ENCODE measurements around the gene SLC24A3.
A peak's percentile ranks its signal among the peaks of the same experiment; 100 is the strongest.

Gene SLC24A3

DNA sequence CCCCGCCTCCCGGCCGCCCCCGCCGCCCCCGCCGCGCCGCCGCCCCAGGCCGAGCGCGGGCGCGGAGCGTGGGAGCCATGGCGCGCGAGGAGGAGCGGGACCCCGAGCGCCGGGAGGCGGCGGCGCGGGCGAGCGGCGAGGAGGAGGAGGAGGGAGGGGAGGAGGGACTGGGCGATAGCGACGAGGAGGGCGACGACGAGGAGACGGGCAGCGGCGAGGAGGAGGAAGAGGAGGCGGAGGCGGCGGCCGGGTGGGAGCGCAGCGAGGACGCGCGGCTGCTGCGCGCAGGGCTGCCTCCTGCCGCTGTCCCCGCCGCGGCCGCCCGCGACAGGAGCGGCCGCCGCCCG, at the start of gene SLC24A3:
TSS of gene SLC24A3 (plus strand) at position 174 of the 347 bp plus-strand sequence.
- DNase-seq (ENCODE audit: low spot score) = no peak

DNA sequence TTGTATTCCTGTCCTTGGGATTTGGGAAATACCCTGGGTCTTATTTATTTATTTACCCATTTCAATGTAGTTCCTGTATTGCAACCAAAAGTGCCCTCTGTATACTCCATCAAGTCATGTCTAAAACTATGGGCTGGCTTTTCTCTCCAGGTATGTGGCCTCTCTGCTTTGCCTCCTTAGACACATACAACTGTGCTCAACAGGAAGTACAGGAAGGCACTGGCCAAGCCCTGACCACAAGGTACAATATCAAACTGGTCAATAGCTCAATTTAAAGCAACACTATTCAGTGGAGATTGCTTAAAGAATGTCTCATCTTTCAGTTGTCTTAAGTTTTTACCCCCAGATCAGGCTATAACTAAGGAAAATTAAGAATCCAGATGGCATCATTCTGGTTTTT, 42.3 kb upstream of the SLC24A3 start:
- DNase-seq (ENCODE audit: low spot score) = no peak

DNA sequence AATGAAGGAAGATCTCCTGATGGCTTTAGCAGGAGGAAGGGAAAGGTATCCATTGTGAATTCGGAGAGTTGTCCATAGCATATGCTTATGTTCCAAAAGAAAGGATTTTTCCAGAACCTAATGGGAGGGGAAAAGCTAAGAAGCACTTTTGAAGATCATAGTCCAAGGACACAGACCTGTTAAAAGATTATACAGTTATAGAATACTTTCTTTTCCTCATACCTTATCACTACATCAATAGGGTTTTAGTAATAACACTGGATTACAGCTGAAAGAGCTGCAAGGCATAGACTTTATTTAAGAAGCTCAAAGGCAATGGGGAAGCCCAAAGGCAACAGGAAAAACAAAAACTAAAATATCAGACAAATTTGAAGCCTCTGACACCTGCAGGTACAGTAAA, 39.8 kb upstream of the SLC24A3 start:
- DNase-seq (ENCODE audit: low spot score) = no peak

DNA sequence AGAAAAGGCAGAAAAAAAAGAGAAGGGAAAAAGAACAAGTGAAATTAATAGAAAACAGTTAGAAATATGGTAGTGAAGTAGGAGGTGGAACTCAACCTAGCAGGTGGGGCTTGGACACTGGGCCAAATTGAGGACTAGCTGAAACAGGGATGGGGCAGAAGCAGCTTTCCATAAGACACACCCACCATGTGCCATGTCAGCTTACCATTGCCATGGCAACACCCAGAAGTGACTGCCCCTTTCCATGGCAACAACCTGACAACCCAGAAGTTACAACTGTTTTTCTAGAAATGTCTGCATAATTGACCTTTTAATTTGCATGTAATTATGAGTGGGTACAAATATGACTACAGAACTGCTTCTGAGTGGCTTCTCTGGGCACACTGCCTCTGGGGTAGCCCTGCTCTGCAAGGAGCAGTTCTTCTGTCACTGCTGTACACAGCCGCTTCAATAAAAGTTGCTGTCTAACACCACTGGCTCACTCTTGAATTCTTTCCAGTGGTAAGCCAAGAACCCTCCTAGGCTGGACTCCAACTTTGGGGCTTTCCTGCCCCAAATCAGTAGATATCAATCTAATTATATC, 35.9 kb upstream of the SLC24A3 start:
- no peak for DNase-seq (ENCODE audit: low spot score)

DNA sequence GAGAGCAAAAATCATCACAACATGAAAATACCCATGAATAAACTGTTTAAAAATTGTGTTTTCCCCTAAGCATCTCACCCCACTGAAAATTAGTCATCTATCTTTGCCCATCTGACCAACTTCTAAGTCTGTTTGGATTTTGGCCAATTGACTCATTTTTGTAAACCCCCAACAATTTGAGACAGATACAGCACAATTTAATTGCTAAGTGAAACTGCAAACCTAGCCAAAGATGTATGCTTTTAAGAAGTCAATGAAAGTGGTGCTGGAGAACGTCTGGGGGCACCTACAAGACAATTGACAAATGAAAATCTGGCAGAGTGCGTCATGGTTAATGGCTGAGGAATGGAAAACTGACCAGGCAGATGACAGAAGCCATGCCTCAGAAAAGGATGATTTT, 30.9 kb upstream of the SLC24A3 start:
- DNase-seq (ENCODE audit: low spot score) = no peak

DNA sequence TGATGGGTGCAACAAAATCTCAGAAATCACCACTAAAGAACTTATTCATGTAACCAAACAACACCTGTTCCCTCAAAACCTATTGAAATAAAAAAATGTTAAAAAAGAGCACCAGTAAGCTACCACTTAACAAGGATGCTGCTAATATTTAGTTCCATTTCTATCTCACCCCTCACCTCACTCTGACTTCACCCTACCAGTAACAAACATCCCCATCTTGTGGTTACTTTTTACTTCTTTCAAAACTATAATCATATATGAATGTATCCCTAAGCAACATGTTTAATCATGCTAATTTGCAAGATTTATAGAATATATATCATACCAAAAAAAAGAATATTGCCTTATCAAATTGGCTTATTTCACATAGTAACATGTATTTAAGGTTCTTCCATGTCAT, 27.4 kb upstream of the SLC24A3 start:
- DNase-seq (ENCODE audit: low spot score) = no peak

DNA sequence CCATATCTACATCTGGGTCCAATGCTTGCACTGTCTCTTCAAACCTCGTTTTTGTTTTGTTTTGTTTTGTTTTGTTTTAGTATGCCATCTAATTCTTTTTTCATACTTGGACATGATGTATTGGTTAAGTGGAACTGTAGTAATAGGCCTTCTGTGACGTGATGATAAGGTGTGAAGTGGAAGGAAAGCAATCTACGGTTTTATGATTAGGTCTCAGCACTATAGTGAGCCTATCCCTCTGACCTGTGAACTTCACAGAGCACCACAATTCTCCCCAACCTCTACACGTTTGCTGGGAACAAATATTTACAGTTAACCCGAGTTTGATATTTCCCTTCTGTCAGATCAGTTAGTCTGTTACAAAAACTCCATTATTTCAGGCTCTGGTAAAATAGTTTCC, 19.1 kb upstream of the SLC24A3 start:
- no peak for DNase-seq (ENCODE audit: low spot score)

DNA sequence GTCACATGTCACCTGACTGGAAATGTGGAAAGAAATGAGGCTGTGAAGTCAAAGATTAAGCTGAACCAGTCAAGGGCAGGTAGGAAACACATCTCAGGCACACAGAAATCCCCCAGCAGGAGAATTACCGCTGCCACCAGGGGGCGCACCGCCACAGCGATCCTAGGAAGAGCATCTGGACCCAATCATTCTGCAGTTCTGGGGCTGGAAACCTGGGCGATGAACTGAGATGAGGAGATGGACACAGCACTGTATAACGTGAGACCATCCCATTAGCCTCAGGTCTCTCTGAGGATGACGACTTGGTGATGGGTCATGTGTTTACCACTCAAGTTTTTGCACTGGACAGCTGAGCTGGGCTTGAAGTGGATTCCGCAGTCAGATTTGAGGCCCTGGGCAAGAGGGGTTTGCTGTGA, 6.5 kb upstream of the SLC24A3 start:
- DNase-seq (ENCODE audit: low spot score) = peak; percentile 75

DNA sequence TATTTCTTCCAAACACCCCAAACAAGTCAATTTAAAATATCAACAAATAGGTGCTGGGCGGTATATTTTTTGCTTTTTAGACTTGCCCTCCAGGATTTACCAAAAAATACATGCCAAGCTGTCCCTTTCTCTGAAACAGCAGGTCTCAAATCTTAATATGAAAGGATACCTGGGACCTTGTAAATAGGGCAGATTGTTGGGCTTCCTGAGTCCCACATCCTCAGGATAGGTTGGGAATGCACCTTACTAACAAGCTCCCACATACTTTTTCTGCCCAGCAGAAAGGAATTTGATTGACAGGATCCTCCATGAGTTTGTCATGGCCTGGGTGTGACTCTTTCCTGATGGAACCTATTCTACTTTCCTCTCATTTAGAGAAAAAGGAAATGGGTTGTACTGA, 4.9 kb upstream of the SLC24A3 start:
- DNase-seq (ENCODE audit: low spot score) = no peak

DNA sequence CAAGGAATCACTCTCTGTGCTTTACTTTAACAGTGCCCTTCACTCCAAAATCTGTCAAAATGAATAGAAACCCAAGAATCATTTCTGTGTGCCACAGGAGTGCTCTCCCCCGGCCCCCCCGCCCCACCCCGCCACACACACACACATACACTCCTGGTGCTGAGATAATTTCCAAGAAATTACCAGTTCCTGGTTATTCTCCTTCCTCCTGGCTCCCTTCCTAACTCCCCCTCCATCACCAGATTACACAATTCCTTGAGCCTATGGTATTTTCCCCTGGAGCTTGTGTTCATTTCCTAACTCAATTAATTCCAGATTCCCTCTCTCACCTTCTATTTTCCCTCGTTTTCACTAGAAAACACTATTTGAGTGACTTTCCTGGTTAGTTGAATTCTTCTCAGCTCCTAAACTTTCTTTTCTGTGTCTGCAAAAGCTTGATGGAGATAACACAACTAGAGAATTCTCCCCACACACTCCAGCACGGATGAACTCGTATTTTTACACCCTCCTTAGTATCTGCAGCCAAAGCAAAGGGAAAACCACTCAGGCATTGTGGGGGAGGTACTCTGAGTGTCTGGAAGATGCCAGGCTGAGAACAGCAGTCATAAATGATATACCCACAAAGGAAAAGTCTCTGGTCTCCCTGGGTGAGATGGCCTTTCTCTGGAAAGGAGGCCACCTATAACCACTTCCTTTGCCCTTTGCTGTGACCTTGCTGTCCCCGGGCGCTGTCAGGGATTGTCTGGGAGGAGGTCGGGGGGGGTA, 1.9 kb upstream of the SLC24A3 start:
- no peak for DNase-seq (ENCODE audit: low spot score)

DNA sequence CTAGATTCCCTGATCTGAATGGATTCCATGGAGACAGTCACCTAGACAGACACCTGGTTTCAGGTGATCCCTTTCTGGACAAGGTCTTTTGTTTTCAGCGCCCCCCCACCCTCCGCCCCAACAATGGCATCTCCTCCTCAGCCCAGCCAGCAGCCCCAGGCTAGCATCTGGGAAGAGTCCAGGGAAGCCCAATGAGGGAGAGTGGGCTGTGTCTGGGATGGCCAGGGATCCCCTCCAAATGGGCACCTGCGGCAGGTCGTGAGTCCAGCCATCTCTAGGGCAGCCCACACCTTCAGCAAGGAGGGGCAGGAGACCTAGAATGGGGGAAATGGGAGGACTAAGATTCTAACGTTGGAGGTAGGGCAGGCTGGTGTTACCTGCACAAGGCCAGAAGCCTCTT, 1.2 kb upstream of the SLC24A3 start:
- DNase-seq (ENCODE audit: low spot score) = no peak

DNA sequence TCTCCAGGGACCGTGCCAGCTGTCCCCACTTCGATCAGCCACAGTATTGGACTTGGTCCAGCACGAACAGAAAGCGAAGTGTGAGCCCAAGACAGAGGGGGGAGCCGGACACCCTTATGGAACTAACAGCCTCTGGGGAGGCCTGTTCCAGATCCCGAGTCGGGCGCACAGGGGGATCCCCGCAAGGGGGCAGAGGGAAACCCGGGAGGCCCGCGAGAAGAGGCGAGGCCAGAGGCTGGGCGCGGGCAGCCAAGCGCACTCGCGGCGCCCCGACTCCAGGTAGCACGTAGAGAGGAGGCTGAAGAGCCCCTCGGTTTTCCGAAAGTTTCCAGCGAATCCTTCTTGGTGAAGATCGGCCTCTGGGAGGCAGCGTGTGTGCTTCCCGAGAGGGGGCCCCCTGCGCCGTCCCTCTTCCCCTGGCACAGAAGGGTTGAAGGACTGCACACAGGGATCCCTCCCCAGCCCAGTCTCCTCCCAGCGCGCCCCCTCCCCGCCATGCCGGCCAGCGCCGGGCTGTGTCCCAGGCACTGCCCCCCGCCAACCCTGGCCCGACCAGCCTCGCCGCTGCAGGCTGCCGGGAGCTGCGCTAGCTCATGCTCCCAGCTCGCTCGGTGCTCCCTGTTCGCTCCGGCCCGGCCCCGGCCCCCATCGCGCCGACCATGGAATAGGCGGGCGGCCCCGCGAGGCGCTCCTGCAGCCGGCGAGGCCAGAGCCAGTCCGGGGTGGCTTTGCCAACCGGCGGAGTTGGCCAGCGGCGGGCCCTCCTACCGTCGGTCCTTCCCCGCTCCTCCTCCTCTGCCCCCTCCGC, 577 bp upstream of the SLC24A3 start:
- no peak for DNase-seq (ENCODE audit: low spot score)

DNA sequence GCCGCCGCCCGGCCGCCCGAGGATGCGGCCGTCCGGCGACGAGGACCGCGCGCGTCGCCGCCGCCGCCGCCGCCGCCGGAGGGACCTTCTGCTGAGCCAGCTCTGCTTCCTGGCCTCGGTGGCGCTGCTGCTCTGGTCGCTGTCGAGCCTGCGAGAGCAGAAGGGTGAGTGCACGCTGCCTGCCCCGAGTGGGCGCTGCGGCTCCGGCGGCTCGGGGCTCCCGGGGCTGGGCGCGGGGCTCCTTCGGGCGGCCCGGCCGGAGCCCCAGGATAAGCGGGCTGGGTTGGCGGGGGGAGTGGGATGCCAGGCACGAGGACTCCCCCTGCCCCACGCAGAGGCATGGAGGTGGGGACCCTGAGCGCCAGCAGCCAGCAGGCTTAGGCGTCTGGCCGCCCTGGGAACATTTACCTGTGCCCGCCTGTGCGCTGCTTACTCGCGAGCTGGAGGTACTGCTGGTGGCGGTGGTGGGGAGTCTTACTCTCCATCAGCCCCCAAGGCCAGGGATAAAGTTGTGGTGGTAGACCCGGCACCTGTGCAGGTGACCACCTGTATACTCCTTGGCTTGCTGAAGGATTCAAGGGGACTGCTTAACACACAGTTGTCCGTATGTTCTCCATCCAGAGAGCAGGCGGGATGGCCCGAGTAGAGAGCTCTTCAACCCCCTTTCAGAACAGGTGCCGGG, 520 bp downstream of the SLC24A3 start:
- DNase-seq (ENCODE audit: low spot score) = no peak

DNA sequence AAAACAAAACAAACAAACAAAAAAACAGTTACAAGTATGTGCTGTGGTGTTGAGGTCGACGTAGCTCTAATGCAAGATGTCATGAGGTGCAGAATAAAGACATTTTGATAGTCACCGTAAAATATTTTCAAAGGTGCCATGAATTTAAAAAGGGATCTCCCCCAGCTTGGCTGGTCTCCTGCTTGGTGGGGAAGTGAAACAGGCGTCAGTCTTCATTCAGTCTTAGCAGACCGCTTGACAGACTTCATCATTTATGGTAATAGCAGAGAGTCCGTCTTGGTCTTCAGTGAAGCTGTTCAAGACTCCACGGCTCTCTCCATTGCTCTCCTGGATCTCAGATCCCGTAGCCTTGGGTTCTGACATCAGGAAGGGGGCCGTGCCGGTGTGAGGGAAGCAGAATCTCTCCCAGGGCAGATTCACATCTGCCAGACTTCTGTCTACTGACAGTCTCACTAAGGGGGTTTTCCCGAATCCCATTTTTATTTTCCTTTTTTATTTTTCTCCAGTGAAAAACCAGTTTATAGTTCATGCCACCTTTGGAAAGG, 1.6 kb downstream of the SLC24A3 start:
- DNase-seq (ENCODE audit: low spot score) = no peak

DNA sequence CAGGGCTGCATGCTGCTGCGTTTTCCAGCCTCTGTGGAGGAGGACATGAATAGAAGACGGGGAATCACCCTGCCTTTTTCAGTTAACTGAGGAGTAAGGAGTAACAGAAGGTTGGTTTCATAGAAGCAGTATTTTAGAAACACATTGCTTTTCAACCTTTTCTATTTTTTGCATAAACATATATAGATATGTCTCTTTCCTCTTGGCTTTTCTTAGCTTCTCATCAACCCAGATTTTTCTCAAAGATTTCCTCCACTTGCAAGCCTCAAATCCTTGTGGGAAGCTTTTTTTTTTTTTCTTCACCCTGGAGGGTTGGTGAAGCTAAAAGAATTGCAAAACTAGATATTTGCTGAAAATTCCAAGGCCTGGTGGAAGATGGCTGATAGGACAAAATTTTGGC, 6.0 kb downstream of the SLC24A3 start:
- no peak for DNase-seq (ENCODE audit: low spot score)

DNA sequence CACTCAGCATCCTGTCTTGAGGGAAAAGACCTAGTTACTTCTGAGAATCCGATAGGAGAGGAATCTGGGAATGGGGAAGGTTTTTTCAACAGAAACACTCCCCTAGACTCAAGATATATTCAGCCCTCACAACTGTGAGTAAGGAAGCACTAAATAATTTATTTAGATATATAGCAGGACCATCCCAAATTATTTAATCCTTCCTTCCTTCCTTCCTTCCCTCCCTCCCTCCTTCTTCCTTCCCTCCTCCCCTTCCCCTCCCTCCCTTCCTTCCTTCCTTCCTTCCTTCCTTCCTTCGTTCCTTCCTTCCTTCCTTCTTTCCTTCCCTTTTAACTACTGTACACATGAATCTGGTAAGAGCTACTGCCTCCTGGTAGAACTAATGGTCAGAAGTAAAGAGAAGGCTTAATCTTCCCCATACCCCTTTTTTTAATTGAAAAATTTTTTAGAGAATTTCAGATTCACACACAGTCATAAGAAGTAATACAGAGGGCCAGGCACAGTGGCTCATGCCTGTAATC, 10.1 kb downstream of the SLC24A3 start:
- no peak for DNase-seq (ENCODE audit: low spot score)

DNA sequence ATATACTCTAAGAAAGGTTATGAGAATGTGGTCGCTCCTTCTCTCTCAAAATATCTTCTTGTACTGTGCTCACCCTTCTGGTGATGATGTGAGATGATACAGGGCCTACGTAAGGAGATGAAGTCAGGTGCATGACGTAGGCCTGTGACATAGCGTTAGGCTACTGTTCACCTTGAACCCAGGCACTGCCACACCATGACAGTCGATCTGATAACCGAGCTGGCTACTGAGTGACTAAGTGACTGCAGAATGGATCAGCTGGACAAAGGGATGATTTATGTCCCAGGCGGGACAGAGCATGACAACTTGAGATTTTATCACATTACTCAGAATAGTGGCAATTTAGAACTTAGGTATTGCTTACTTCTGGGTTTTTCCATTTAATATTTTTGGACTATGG, 11.2 kb downstream of the SLC24A3 start:
- no peak for DNase-seq (ENCODE audit: low spot score)

DNA sequence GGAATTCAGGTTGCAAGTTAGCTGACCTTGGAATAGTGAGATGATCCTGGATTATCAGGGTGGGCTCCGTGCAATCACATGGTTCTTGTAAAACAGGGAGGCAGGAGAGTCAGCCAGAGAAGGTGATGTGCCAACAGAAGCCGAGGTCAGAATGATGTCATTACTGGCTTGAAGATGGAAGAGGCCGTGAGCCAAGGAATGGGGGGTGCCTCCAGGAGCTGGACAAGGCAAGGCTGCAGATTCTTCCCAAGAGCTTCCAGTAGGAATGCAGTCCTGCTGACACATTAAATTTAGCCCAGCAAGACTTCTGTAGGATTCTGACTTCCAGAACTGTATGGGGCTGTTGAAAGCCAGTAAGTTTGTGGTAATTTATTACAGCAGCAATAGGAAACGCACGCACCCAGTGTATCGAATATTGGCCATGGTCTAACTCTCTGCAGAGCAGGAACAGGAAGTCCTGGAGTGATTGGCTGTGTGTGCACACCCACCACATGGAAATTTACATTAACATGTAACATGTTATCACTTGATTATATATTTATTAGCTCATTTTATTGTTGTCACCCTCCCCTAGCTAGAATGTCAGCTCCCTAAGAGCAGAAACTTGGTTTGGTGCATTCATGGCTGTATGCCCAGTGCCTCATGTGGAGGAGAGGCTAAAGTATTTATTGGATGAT, 19.1 kb downstream of the SLC24A3 start:
- no peak for DNase-seq (ENCODE audit: low spot score)

DNA sequence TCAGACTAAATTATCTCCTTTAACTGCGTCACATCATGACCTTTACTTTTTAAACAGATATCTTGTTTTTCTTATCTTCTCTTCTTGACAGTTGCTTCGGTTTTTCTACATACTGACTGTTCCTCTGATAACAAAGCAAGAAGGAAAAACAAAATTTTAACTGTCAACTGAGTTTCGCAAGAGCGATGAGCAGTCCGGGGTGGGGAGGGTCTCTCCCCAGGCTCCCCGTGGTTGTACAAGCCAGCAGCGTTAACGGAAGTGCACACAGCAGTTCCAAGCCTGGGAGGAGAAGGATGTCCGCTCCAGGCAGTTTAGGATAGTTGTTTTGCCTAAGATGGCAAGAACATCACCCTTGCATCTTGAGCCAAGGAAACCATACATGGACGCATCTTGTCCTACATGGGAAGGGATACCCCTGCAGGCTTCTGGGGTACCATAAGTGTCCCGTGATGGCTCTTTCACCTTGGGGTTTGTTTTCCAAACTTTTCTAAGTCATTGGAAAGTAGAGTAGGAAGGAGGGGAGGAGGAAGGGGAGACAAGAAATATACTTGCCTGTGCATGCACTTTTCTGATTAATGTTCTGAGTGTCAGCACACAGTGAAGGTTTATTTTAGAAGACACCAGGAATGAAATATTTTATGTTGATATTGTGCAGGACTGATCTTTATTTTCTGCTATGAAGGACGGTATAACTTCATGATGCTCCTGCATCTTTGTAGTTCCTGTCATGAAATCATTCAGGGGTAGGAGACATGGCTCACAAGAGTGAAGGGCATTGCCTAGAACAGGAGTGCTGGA, 20.8 kb downstream of the SLC24A3 start:
- no peak for DNase-seq (ENCODE audit: low spot score)

DNA sequence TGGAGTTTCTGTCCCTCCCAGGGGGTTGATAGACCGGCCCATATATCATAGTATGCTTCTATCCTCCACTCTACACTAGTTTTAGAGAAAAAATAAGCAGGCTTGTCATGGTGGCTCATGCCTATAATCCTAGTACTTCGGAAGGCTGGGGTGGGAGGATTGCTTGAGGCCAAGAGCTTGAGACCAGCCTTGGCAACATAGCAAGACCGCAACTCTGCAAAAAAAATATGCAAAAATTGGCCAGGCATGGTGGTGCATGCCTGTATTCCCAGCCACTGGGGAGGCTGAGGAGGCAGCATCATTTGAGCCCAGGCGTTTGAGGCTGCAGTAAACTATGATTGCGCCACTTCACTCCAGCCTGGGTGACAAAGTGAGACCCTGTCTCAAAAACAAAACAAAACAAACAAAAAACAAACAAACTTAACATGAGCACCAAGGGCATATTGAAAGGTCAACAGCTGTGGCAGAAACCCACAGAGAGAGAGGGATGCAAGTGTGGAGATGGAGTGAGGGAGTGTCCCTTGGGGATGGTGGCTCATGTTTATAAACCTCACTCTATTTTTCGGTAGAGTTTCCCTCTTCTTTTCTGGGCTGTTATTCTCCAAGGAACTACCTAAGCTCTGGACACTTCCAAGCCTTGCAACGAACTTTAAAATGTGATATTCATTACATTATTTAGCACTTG, 24.1 kb downstream of the SLC24A3 start:
- DNase-seq (ENCODE audit: low spot score) = no peak

Data from HuH-7.5 (cell line).